ENCODE results near the gene RBKS. TPM values are rescaled to one million over a fixed set of nuclear protein-coding genes. Genes with fewer than 3 reads are reported as not detected.

The RBKS gene
- total and polyA plus RNA-seq, 2 of the 13 experiments (the other 11 are each of a cell fraction or from before 2014, with no cell fraction given), result 7.7 to 8.3 TPM

GRCh38 chr2:27762951-27763906, 127.0 kb downstream of the RBKS start (continued):
- 0 out of 2 replicates have a peak, but pooled peaks have one; percentile 59 for TF ChIP-seq ZNF264 (CRISPR knock-in tag; IDR thresholded peaks at IDR 0.05)
- peak in 1 of 2 experiments; percentile 45; a peak in 1 of 4 replicates for TF ChIP-seq HMGXB4 (CRISPR knock-in tag; IDR thresholded peaks at IDR 0.05; ENCODE audit: borderline replicate concordance in 1 of 2, low read depth in 1 of 2)
- peak; percentile 34 for TF ChIP-seq STAG1 (CRISPR knock-in tag; IDR thresholded peaks at IDR 0.05)
- TF ChIP-seq PATZ1 (CRISPR knock-in tag; IDR thresholded peaks at IDR 0.05), result peak; percentile 39; the same call in 1 of the 2 replicates
- no peak for TF ChIP-seq HBP1 (CRISPR knock-in tag; IDR thresholded peaks at IDR 0.05; ENCODE audit: low read depth)
- peak; percentile 99 for TF ChIP-seq ARID3A (IDR thresholded peaks at IDR 0.05; ENCODE audit: low read depth, low read length)
- TF ChIP-seq HOXA5 (CRISPR knock-in tag; IDR thresholded peaks at IDR 0.05), result 0 out of 2 replicates have a peak, but pooled peaks have one; percentile 42
- TF ChIP-seq LCORL (IDR thresholded peaks at IDR 0.05), result no peak
- peak; percentile 85 for TF ChIP-seq LCORL (CRISPR knock-in tag; IDR thresholded peaks at IDR 0.05)
- no peak for TF ChIP-seq MLXIP (CRISPR knock-in tag; IDR thresholded peaks at IDR 0.05; ENCODE audit: borderline replicate concordance)
- TF ChIP-seq RNF2 (conservative IDR thresholded peaks at IDR 0.05; ENCODE audit: low read depth), result no peak
- peak; percentile 61; the same call in 1 of the 2 replicates for TF ChIP-seq ZFP36L1 (CRISPR knock-in tag; IDR thresholded peaks at IDR 0.05)
- TF ChIP-seq NR2F1 (CRISPR knock-in tag; IDR thresholded peaks at IDR 0.05), result peak; percentile 80 to 86
- no peak for TF ChIP-seq ZNF547 (CRISPR knock-in tag; IDR thresholded peaks at IDR 0.05)
- peak; percentile 71; the same call in 1 of the 2 replicates for TF ChIP-seq NCOA1 (CRISPR knock-in tag; IDR thresholded peaks at IDR 0.05)
- peak; percentile 91; the same call in 1 of the 2 replicates for TF ChIP-seq CBFB (CRISPR knock-in tag; IDR thresholded peaks at IDR 0.05)
- TF ChIP-seq ZNF652 (CRISPR knock-in tag; IDR thresholded peaks at IDR 0.05; ENCODE audit: borderline replicate concordance, low read depth), result peak; percentile 41; the same call in 1 of the 2 replicates
- TF ChIP-seq FOXK2 (IDR thresholded peaks at IDR 0.05), result 0 out of 2 replicates have a peak, but pooled peaks have one; percentile 25
- TF ChIP-seq ONECUT2 (CRISPR knock-in tag; IDR thresholded peaks at IDR 0.05), result peak; percentile 93

Measured in HepG2 (cell line).